HTR-8/SVneo (cell line): ENCODE data around the gene B4GALT3.

Experiments used
- DNase-seq: peaks from one replicate; pipeline ENCODE4 v3.0.0; 2011; ENCODE audit warnings: low spot score, mixed read lengths; ENCODE audit not compliant: insufficient read length
- FAIRE-seq: peaks from 2 replicates; lab custom pipeline; 2011; peaks lifted over from hg19 to GRCh38; lab: Jason Lieb, UNC

Gene B4GALT3

DNA sequence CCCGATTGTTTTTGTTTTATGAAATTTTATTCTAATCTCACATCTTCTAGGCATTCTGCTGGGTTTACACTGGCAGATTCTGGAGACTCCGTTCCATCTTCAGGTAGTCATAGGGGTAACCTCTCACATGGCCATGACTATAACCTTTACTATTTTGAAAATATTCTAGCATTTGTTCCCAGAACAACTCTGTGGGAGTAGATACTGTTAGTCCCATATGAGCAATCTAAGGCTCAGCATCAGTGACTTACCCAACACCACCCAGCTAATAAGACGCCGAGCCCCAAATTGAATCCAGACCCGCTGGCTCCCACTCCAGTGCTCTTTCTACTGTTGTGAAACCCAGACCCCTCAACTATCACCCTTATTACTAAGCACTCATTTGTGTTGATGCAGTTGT lies 11.7 kb upstream of the B4GALT3 start:
- no peak for FAIRE-seq

DNA sequence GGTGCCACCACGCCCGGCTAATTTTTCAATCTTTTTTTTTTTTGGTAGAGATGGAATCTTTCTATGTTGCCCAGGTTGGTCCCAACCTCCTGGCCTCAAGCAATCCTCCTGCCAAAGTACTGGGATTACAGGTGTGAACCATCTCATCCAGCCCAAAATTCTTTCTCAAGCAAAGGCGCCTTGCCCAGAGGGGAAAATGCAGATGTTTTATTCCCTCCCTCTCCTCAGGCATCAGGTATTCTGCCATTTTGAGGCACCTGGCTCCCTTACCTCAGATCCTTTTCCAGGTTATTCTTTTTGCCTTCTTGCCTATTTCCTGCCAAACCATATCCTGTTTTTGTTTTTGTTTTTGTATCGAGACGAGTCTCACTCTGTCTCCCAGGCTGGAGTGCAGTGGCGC lies 11.1 kb upstream of the B4GALT3 start:
- no peak for FAIRE-seq
- DNase-seq = no peak

More for the DNA sequence above, 11.7 kb upstream of the B4GALT3 start:
- DNase-seq = no peak

DNA sequence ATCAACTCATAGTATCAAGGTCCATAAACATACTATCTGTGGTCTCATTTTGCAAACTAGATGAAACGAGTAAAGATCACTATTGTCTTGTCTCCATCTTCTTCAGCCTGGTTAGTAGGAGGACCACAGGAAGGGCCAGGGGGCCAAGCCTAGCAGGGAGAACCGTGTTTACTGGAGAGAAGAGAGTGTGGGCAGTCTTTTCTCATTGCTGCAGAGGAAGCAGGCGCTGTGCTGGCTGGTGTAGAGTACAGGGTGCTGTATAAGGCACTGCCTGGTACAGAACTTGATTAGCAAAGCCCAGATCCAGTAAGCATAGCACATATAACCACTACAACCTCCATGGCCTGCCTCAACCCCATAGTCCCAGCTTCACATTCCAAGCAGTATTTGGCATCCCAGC lies 10.0 kb upstream of the B4GALT3 start:
- FAIRE-seq (no peak), DNase-seq (no peak)

DNA sequence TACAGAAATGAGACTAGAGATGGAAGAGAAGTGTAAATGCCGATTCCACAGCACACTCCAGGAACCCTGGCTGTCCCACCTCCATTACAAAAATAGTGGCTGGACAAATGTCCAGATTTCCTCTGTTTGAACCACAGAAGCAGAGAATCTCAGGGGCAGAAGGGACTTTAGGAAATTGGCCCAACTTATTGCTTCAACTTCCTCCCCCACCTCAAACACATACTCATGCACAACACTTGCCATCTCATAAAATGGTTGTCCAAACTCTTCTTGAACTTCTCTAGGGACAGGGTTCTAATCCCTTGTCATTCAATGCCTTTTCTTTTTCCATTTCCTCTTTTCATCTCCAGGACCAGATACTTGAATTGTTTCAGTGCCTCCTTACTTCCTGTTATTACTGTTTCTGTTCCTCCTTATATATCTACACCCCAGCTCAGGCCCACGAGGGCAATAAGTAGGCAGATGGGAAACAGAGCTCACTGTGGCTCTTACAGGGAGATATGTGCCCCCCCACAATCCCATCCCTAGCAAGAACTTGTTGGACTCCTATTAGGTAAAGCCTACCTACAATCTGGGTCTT lies 8.5 kb upstream of the B4GALT3 start:
- DNase-seq (no peak), FAIRE-seq (no peak)

DNA sequence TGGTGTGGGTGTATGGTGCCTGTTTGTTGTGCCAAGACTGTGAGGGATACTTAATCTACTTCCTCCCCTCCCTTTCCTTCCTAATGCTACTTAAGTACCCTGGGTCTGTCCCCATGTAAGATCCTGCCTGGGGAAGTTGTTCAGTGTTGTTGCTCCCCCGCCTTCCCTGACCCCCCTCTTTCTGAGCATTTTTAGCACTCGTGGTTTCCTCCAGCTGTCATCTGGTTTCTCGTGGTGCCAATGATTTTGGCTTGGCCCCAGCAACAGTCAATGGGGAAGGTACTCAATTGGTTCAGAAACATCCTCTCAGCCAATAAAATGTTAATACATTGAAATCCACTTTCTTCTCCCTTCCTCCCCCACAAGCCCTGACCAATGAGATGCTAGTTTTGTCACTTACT lies 8.0 kb upstream of the B4GALT3 start:
- DNase-seq (no peak), FAIRE-seq (no peak)

DNA sequence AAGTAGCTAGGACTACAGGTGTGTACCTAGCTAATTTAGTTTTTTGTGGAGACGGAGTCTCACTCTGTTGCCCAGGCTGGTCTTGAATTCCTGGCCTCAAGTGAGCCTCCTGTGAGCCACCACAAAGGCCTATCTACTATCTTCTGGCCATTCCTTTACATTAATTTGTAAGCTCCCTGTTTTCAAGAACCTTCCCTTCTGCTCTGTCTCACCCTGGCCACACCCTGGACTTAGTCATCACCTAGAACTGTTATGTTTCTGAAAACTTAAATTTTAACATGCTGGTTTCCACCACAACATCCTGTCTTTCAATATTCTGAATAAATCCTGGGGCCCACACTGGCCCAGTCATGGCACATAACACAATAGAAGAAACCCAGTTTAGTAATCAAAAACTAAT lies 4.9 kb upstream of the B4GALT3 start:
- no peak for FAIRE-seq
- DNase-seq = no peak

DNA sequence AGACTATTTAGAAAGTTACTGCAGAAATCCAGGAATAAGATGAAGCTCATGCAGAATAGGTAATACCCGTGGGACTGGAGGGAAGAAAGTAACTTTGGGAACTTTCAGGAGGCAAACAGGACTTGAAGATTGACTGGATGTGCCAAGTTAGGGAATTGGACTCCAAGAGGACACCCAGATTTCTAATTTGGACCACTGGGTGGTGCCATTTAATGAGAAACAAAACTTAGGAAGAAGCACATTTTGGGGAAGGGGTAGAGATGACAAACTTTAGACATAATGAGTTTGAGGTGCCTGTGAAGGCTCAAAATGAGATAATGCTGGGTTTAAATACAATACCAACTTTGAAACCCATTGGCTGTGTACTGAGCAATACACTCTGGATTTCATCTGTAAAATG lies 3.3 kb upstream of the B4GALT3 start:
- FAIRE-seq = no peak
- DNase-seq = no peak

DNA sequence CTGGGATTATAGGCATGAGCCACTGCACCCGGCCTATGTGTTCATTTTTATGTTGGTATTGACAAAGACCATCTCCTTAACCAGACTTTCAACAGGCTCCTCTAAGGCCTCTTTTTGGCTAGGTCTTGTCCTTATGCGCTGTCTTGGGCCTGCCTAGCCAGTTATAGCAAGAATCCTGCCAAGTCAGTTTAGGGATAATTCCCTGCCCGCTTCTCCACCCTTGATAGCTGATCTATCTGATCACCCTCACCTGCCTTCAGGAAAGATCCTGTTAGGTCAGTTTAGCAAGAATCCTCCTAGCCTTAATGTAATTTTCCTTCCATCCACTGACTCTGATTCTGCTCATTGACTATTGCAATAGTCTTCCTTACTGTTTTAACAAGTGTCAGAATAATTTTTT lies 2.4 kb upstream of the B4GALT3 start:
- no peak for DNase-seq

DNA sequence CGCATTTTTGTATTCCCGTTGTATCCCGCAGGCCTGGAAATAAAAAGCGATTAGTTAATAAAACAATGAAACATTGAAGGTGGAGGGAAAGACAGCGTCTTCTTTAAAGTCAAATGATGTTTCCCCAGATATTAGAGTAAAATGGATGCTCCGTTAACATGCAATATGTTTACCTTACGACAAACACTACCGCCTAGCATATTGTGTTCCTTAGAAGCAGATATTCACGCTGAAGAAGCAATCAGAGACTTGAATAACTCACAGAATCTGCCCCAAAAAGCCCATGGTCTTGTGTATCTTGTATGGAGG lies 583 bp upstream of the B4GALT3 start:
- FAIRE-seq = no peak
- DNase-seq = no peak

More for the DNA sequence above, 2.4 kb upstream of the B4GALT3 start:
- FAIRE-seq = no peak

DNA sequence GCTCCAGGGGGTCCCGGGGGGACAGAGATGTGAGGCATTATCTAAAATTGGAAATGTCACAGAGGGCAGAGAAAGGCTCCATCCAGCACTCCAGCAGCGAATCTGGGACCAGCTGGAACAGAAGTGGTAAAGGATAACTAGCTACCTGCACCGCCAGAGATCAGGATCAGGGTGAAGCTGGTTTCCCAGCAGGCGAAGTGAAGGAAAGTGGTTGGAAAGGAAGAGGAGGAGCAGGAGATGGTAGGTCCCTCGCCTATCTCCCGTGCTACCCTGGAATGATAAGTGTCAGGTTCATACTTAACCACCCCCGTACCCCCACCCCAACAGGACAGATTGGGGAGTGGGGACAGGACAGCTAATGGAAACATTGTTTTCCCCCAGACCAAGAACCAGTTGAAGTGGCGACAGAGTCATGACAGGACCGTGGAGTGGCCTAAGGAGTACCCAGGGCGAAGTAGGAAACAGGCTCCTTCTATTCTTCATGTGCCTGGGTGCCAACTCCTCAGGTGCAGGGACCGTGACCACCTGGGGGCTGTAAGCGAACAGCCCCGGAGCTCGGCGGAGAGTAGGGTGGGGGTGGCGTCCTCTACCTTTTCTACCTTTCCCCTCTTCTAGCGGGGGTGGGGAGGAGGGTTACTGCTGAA lies 717 bp downstream of the B4GALT3 start:
- FAIRE-seq (no peak), DNase-seq (no peak)

DNA sequence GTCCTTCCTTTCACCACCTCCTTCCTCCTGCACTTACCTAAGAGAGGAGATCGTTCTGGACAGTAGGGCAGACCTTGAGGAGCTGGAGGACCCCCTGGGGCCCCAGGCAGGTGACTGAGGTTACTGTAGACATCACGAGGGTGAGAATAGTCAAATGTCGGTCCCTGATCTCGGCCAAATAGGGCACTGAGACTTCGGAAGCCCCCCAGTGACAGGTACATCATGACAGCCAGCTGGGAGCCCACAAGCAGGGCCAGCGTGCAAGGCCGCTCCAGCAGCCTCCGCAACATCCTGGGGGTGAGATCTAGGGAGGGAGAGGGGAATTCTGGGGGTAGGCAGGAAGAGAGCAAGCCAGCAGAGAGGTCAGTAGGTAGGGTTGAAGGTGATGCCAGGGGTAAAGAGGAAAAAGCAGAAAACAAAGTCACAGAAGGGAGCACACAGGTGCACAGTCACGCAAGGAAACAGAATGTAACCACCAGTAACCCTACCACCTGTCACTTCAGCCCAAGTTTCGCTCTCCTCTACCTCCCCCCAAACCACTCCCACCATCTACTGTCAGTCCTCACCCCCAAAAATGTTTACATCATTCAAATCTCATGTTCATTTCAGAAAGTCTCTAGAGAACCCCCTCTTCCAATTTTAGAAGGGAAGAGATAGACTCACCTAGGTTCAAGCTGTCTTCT lies 1.4 kb downstream of the B4GALT3 start:
- no peak for FAIRE-seq
- no peak for DNase-seq

DNA sequence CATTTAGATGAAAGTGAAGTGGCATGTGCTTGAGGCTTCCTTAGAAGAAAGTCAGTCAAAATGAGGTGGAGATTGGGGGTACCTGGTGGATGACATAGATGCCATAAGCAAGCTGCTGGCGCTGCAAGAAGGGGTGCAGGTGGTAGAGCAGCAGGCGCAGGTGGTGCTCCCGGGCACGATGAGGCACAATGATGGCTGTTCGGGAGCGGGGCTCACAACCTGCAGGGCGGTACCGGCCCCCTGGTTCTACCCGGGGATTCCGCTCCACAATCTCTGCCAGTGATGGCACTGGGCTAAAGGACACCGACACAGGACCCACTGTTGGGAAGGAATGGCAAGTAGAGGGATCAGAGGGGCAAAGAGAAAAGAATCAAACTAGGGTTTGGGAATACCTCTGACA lies 2.4 kb downstream of the B4GALT3 start:
- no peak for FAIRE-seq

DNA sequence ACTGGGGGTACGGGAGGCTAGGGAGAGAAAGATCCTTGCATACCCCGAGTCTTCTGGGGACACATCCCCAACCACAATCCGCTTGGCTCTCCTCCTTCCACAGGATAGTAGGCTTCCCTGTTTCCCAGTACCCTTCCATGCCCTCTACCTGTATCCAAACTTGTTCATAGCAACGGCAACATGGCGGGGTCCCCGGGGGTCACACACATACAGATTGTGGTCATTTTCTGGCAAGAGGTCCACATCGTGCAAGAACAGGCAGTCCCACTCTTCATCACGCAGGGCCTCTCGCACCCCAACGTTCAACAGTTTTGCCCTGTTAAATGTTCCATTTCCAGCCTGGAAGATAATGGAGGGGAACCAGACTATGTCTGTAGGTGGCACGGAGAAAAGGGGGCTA lies 3.6 kb downstream of the B4GALT3 start:
- no peak for DNase-seq
- no peak for FAIRE-seq

More for the DNA sequence above, 2.4 kb downstream of the B4GALT3 start:
- no peak for DNase-seq

DNA sequence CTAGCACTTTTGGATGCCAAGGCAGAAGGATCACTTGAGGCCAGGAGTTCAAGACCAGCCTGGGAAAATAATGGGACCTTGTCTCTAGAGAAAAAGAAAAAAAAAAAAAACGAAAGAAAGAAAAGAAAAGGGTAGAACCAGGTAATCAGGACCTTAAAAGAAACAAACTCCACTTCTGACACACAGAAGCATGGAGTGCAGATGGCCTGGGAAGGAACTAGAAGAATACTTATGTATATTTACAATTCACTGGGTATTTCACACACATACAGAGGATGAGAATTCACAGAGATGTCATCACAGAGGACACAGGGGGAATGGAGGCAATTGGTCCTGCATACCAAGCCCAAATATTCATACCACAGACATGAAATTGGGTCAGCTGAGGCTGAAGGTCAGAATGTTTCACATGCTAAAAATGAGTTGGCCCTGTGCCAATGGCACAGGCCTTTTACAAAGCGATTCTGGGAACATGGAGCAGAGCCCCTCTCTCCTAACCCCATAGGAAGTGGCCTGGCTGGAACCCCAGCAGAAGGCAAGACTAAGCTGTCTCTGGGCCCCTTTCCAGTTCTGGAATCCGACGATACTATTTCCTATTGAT lies 4.4 kb downstream of the B4GALT3 start:
- DNase-seq (no peak), FAIRE-seq (no peak)

DNA sequence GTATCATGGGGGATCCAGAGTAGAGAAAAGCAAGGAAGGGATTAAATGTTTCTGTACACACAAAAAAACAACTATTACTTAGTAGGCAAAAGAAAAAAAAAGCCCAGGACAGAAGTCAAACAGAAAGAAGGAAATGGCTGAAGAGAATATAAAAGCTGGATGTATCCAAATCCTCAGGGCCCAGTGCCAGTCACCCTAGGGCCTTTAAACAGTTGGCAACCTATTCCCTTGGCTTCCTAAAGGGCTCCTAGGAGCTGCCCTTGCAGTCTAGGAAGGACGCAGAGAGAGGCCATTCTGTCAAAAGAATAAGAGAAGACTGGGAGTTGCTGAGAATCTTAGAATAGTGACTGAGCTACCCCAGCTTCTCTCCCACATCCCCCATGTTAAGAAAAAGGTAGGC lies 5.0 kb downstream of the B4GALT3 start:
- no peak for DNase-seq
- no peak for FAIRE-seq

DNA sequence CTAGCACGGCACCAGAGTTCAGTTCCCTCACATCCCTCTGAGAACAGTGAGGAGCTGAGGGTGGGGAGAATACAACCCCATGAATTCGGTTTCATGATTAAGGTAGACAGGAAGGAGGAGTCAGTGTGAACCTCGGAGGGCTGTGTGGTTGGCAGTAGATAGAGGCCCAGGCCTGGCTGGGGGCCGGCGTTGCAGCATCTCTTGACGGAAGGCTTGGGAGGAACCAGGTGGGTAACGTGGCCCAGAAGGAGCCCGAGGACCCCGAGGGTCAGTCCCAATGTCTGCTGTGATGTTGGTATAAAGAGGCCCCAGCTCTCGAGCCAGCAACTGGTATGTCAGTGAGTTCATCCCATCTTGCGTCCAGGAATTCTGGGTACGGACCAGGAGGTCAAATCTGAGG lies 5.6 kb downstream of the B4GALT3 start:
- no peak for FAIRE-seq

DNA sequence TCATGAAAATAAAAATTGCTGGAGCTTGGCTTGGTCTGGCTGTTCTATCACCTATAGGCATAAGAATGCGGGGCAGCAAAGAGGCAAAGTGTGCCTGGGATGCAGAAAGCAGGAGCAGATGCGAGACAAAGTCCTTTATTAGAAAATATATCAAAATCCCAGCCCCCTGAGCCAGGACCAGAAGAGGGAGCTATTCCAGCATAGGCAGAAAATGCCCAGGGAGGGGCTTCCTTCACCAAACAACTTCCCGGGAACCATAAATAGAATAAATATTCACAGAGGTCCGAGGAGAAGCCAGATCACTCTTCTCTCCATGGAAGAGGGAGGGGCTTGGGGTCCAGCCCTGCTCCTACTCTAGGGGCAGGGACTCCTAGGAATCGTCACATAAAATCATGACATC lies 6.1 kb downstream of the B4GALT3 start:
- DNase-seq (no peak), FAIRE-seq (no peak)

More for the DNA sequence above, 5.6 kb downstream of the B4GALT3 start:
- DNase-seq = no peak

DNA sequence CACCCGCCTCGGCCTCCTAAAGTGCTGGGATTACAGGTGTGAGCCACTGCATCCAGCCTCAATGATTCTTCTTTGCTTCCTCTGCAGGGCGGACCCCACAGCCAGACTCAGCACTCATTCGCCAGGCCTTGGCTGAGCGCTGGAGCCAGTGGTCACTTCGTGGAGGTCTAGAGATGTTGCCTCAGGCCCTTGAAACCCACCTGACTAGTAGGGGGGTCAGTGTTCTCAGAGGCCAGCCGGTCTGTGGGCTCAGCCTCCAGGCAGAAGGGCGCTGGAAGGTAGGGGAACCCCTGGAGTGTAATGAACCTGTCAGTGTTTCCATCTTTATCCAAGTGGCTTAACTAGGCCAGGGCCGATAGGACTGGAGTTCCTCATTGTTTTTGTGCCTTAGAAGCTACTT lies 8.4 kb downstream of the B4GALT3 start:
- no peak for DNase-seq
- FAIRE-seq = no peak

DNA sequence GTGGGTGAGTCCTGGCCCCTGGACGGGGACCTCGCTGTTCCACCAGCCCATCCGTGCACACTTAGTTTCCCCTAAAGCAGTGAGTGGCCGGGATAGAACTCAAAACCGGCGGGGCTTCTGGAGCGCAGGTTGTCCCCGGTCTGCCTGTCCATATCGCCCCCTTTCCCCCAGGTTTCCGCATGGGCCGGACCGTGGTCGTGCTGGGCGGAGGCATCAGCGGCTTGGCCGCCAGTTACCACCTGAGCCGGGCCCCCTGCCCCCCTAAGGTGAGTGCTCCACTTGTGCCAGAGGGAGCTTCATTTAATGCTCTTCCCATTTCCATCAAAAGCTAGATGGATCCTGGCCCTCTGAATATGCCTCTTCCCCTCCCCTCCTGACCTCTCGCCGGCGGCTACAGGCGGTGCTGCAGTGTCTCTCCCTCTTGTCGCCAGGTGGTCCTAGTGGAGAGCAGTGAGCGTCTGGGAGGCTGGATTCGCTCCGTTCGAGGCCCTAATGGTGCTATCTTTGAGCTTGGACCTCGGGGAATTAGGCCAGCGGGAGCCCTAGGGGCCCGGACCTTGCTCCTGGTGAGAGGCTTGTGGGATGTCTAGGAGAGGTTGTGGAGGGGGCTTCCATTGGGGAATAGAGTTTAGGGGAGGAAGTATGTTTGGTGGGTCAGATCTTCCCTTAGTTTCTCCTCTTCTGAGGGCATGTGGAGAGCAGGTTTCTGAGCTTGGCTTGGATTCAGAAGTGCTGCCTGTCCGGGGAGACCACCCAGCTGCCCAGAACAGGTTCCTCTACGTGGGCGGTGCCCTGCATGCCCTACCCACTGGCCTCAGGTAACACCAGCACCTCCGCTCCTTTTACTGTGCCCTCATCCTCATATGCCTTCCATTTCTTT lies 10.4 kb downstream of the B4GALT3 start:
- DNase-seq (no peak), FAIRE-seq (no peak)
